ENCODE results near the gene TSPAN16. TPM values are rescaled to one million over a fixed set of nuclear protein-coding genes. Genes with fewer than 3 reads are reported as not detected.

Gene TSPAN16
- total and polyA plus RNA-seq, 2 of the 13 experiments (the other 11 are each of a cell fraction or from before 2014, with no cell fraction given) = not detected

DNA sequence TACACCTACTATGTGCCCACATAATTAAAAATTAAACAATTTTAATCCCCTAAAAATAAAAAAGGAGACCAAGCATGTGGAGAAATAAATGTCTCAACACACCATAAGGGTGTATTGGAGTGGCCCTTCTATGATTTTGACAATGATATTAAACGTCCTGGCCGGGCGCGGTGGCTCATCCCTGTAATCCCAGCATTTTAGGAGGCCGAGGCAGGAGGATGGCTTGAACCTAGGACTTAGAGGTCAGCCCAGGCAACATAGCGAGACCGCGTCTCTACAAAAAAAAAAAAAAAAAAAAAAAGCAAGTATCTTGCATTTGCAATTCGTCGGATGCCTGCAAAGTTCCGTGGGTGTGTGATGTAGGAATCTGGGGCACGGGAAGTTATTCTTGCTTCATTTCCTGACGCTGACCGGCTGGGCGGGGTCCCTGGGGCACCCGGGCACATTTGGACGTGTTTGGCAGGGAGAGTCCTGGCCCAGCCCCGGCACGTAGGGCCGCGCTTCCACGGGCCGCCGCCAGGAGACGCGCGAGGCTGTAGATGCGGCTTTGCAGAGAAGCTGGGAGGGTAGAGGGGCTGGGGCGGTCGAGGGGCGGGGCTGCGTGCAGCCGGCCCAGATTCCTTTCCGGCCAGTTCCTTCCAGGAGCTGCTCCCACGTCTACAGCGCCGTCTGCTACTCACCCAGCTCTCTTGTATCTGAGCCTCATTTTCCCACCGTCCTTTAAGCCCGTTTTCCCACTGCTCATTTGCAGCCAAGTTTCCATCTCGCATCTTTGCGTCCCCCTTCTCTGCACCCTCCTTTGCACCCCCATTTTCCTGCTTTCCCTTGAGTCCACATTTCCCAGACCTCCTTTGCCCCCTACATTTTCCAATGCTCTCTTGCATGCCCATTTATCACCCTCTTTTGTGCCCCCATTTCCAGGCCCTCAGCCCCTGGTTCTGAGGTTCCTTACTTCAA, 2.2 kb upstream of the TSPAN16 start (continued):
- TF ChIP-seq, protein P1, sequence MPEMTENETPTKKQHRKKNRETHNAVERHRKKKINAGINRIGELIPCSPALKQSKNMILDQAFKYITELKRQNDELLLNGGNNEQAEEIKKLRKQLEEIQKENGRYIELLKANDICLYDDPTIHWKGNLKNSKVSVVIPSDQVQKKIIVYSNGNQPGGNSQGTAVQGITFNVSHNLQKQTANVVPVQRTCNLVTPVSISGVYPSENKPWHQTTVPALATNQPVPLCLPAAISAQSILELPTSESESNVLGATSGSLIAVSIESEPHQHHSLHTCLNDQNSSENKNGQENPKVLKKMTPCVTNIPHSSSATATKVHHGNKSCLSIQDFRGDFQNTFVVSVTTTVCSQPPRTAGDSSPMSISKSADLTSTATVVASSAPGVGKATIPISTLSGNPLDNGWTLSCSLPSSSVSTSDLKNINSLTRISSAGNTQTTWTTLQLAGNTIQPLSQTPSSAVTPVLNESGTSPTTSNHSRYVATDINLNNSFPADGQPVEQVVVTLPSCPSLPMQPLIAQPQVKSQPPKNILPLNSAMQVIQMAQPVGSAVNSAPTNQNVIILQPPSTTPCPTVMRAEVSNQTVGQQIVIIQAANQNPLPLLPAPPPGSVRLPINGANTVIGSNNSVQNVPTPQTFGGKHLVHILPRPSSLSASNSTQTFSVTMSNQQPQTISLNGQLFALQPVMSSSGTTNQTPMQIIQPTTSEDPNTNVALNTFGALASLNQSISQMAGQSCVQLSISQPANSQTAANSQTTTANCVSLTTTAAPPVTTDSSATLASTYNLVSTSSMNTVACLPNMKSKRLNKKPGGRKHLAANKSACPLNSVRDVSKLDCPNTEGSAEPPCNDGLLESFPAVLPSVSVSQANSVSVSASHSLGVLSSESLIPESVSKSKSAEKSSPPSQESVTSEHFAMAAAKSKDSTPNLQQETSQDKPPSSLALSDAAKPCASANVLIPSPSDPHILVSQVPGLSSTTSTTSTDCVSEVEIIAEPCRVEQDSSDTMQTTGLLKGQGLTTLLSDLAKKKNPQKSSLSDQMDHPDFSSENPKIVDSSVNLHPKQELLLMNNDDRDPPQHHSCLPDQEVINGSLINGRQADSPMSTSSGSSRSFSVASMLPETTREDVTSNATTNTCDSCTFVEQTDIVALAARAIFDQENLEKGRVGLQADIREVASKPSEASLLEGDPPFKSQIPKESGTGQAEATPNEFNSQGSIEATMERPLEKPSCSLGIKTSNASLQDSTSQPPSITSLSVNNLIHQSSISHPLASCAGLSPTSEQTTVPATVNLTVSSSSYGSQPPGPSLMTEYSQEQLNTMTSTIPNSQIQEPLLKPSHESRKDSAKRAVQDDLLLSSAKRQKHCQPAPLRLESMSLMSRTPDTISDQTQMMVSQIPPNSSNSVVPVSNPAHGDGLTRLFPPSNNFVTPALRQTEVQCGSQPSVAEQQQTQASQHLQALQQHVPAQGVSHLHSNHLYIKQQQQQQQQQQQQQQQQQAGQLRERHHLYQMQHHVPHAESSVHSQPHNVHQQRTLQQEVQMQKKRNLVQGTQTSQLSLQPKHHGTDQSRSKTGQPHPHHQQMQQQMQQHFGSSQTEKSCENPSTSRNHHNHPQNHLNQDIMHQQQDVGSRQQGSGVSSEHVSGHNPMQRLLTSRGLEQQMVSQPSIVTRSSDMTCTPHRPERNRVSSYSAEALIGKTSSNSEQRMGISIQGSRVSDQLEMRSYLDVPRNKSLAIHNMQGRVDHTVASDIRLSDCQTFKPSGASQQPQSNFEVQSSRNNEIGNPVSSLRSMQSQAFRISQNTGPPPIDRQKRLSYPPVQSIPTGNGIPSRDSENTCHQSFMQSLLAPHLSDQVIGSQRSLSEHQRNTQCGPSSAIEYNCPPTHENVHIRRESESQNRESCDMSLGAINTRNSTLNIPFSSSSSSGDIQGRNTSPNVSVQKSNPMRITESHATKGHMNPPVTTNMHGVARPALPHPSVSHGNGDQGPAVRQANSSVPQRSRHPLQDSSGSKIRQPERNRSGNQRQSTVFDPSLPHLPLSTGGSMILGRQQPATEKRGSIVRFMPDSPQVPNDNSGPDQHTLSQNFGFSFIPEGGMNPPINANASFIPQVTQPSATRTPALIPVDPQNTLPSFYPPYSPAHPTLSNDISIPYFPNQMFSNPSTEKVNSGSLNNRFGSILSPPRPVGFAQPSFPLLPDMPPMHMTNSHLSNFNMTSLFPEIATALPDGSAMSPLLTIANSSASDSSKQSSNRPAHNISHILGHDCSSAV (CRISPR knock-in tag; IDR thresholded peaks at IDR 0.05; ENCODE audit: borderline replicate concordance) = no peak
- TF ChIP-seq FOXA3 (CRISPR knock-in tag; IDR thresholded peaks at IDR 0.05) = peak; percentile 42; the same call in 1 of the 2 replicates
- TF ChIP-seq ZNF713 (CRISPR knock-in tag; IDR thresholded peaks at IDR 0.05) = 0 out of 2 replicates have a peak, but pooled peaks have one; percentile 32
- TF ChIP-seq ZSCAN22 (CRISPR knock-in tag; IDR thresholded peaks at IDR 0.05) = no peak
- TF ChIP-seq AKAP8 (CRISPR knock-in tag; IDR thresholded peaks at IDR 0.05) = no peak
- TF ChIP-seq, protein P2, sequence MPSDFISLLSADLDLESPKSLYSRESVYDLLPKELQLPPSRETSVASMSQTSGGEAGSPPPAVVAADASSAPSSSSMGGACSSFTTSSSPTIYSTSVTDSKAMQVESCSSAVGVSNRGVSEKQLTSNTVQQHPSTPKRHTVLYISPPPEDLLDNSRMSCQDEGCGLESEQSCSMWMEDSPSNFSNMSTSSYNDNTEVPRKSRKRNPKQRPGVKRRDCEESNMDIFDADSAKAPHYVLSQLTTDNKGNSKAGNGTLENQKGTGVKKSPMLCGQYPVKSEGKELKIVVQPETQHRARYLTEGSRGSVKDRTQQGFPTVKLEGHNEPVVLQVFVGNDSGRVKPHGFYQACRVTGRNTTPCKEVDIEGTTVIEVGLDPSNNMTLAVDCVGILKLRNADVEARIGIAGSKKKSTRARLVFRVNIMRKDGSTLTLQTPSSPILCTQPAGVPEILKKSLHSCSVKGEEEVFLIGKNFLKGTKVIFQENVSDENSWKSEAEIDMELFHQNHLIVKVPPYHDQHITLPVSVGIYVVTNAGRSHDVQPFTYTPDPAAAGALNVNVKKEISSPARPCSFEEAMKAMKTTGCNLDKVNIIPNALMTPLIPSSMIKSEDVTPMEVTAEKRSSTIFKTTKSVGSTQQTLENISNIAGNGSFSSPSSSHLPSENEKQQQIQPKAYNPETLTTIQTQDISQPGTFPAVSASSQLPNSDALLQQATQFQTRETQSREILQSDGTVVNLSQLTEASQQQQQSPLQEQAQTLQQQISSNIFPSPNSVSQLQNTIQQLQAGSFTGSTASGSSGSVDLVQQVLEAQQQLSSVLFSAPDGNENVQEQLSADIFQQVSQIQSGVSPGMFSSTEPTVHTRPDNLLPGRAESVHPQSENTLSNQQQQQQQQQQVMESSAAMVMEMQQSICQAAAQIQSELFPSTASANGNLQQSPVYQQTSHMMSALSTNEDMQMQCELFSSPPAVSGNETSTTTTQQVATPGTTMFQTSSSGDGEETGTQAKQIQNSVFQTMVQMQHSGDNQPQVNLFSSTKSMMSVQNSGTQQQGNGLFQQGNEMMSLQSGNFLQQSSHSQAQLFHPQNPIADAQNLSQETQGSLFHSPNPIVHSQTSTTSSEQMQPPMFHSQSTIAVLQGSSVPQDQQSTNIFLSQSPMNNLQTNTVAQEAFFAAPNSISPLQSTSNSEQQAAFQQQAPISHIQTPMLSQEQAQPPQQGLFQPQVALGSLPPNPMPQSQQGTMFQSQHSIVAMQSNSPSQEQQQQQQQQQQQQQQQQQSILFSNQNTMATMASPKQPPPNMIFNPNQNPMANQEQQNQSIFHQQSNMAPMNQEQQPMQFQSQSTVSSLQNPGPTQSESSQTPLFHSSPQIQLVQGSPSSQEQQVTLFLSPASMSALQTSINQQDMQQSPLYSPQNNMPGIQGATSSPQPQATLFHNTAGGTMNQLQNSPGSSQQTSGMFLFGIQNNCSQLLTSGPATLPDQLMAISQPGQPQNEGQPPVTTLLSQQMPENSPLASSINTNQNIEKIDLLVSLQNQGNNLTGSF (CRISPR knock-in tag; IDR thresholded peaks at IDR 0.05) = no peak
- TF ChIP-seq DMAP1 (CRISPR knock-in tag; IDR thresholded peaks at IDR 0.05) = no peak
- no peak for TF ChIP-seq NONO (IDR thresholded peaks at IDR 0.05)
- no peak for TF ChIP-seq NONO (CRISPR knock-in tag; conservative IDR thresholded peaks at IDR 0.05)
- no peak for TF ChIP-seq SMARCC2 (IDR thresholded peaks at IDR 0.05)
- no peak for TF ChIP-seq NFE2L2 (IDR thresholded peaks at IDR 0.05; ENCODE audit: low read length)
- TF ChIP-seq PITX1 (CRISPR knock-in tag; IDR thresholded peaks at IDR 0.05) = no peak
- TF ChIP-seq ZNF335 (CRISPR knock-in tag; IDR thresholded peaks at IDR 0.05) = no peak
- no peak for TF ChIP-seq JDP2 (CRISPR knock-in tag; IDR thresholded peaks at IDR 0.05; ENCODE audit: borderline replicate concordance)
- no peak for TF ChIP-seq SCMH1 (CRISPR knock-in tag; IDR thresholded peaks at IDR 0.05; ENCODE audit: borderline replicate concordance)
- TF ChIP-seq ZNF10 (CRISPR knock-in tag; IDR thresholded peaks at IDR 0.05; ENCODE audit: borderline replicate concordance, low read depth) = no peak
- TF ChIP-seq ZNF775 (CRISPR knock-in tag; IDR thresholded peaks at IDR 0.05; ENCODE audit: borderline replicate concordance) = no peak
